ENCODE results near the gene VMP1.
"Not testable (repeated sequence)": the region's sequence is repeated elsewhere in the genome, so short reads cannot be mapped to it uniquely, and the experiment has no call there.

Gene VMP1

GRCh38 chr17:59786536-59787319 lies 79.3 kb downstream of the VMP1 start:
- peak; percentile 40 for DNase-seq (ENCODE audit: insufficient read length, low spot score)
- TF ChIP-seq POLR2A (IDR thresholded peaks at IDR 0.05; ENCODE audit: low read depth, low read length) = no peak
- FAIRE-seq = peak; percentile 100

GRCh38 chr17:59789849-59790248 lies 82.4 kb downstream of the VMP1 start:
- not testable (repeated sequence) for DNase-seq (ENCODE audit: insufficient read length, low spot score)

GRCh38 chr17:59790418-59790817 lies 83.0 kb downstream of the VMP1 start:
- DNase-seq (ENCODE audit: insufficient read length, low spot score); FAIRE-seq: not testable (repeated sequence)

More at GRCh38 chr17:59789849-59790248, 82.4 kb downstream of the VMP1 start:
- not testable (repeated sequence) for FAIRE-seq

GRCh38 chr17:59790910-59791309 lies 83.5 kb downstream of the VMP1 start:
- no peak for FAIRE-seq
- no peak for TF ChIP-seq POLR2A (IDR thresholded peaks at IDR 0.05; ENCODE audit: low read depth, low read length)

GRCh38 chr17:59791603-59792457 lies 84.4 kb downstream of the VMP1 start:
- TF ChIP-seq POLR2A (IDR thresholded peaks at IDR 0.05; ENCODE audit: low read depth, low read length) = no peak
- DNase-seq (ENCODE audit: insufficient read length, low spot score) (no peak), FAIRE-seq (no peak)

More at GRCh38 chr17:59790910-59791309, 83.5 kb downstream of the VMP1 start:
- no peak for DNase-seq (ENCODE audit: insufficient read length, low spot score)

- not testable (repeated sequence) for FAIRE-seq; DNase-seq (ENCODE audit: insufficient read length, low spot score)
Measured at GRCh38 chr17:59792458-59792823, 85.0 kb downstream of the VMP1 start.

GRCh38 chr17:59793205-59793604 lies 85.8 kb downstream of the VMP1 start:
- FAIRE-seq (no peak), DNase-seq (ENCODE audit: insufficient read length, low spot score) (no peak)

GRCh38 chr17:59796138-59796537 lies 88.7 kb downstream of the VMP1 start:
- no peak for TF ChIP-seq POLR2A (IDR thresholded peaks at IDR 0.05; ENCODE audit: low read depth, low read length)
- FAIRE-seq = no peak

More at GRCh38 chr17:59793205-59793604, 85.8 kb downstream of the VMP1 start:
- TF ChIP-seq POLR2A (IDR thresholded peaks at IDR 0.05; ENCODE audit: low read depth, low read length) = no peak

GRCh38 chr17:59796785-59797205 lies 89.3 kb downstream of the VMP1 start:
- TF ChIP-seq POLR2A (IDR thresholded peaks at IDR 0.05; ENCODE audit: low read depth, low read length) = no peak
- DNase-seq (ENCODE audit: insufficient read length, low spot score) (no peak), FAIRE-seq (no peak)

More at GRCh38 chr17:59796138-59796537, 88.7 kb downstream of the VMP1 start:
- no peak for DNase-seq (ENCODE audit: insufficient read length, low spot score)

- FAIRE-seq (peak; percentile 62), DNase-seq (ENCODE audit: insufficient read length, low spot score) (no peak)
- no peak for TF ChIP-seq POLR2A (IDR thresholded peaks at IDR 0.05; ENCODE audit: low read depth, low read length)
Measured at GRCh38 chr17:59798111-59798510, 90.7 kb downstream of the VMP1 start.

GRCh38 chr17:59800530-59800942 lies 93.1 kb downstream of the VMP1 start:
- FAIRE-seq (peak; percentile 61), DNase-seq (ENCODE audit: insufficient read length, low spot score) (no peak)
- TF ChIP-seq POLR2A (IDR thresholded peaks at IDR 0.05; ENCODE audit: low read depth, low read length) = no peak

- TF ChIP-seq POLR2A (IDR thresholded peaks at IDR 0.05; ENCODE audit: low read depth, low read length) = no peak
- FAIRE-seq (no peak), DNase-seq (ENCODE audit: insufficient read length, low spot score) (no peak)
Measured at GRCh38 chr17:59802160-59802559, 94.7 kb downstream of the VMP1 start.

GRCh38 chr17:59804901-59805465 lies 97.5 kb downstream of the VMP1 start:
- no peak for TF ChIP-seq POLR2A (IDR thresholded peaks at IDR 0.05; ENCODE audit: low read depth, low read length)
- DNase-seq (ENCODE audit: insufficient read length, low spot score) (no peak), FAIRE-seq (peak; percentile 94)

GRCh38 chr17:59806322-59806721 lies 98.9 kb downstream of the VMP1 start:
- not testable (repeated sequence) for DNase-seq (ENCODE audit: insufficient read length, low spot score); FAIRE-seq
